KOPT-K1 (cell line): ENCODE data around the gene KRT13.

ENCODE experiments used
- H3K27ac ChIP-seq: fragments of 200-600 bp; sonication (generic); 2 replicates; pipeline ENCODE4 v1.5.1; 2016; ENCODE audit warnings: antibody characterized with exemption, mild to moderate bottlenecking, low read depth, low read length; ENCODE audit not compliant: poor library complexity, severe bottlenecking
- H3K36me3 ChIP-seq: fragments of 200-600 bp; sonication (generic); 2 replicates; pipeline ENCODE4 v1.5.1; 2017; ENCODE audit warnings: antibody characterized with exemption, mild to moderate bottlenecking, low read length, moderate library complexity; ENCODE audit not compliant: insufficient read depth
- H3K9me3 ChIP-seq: fragments of 200-600 bp; sonication (generic); 2 replicates; pipeline ENCODE4 v1.5.1; 2017; ENCODE audit warnings: antibody characterized with exemption, low read length, mild to moderate bottlenecking; ENCODE audit not compliant: insufficient read depth, poor library complexity, severe bottlenecking

KRT13 gene

DNA sequence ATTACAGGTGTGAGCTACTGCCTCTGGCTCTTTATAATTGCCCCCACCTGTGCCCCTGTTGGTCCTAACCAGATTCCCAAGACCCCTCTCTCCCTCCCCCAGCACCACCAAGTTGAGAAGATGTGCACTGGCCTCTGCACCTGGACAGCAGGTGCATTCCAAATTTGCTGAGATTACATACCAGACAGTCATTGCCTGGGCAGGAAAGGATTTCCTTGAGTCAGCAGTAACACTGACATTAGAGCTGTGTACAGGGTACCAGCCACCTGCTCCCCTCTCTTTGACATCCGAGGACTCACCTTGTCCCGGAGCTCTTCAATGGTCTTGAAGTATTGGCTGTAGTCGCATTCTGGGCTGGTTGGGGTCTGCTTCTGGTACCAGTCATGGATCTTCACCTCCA lies 12.6 kb upstream of the KRT13 start:
- no peaks in the 10 kb centered on the region for H3K36me3 ChIP-seq
- no peak overlapping the region for H3K27ac ChIP-seq
- H3K9me3 ChIP-seq: no peaks in the 10 kb centered on the region

GRCh38 chr17:41516830-41517283 lies 11.4 kb upstream of the KRT13 start:
- H3K36me3 ChIP-seq: no peaks in the 10 kb centered on the region
- no peak overlapping the region for H3K27ac ChIP-seq
- H3K9me3 ChIP-seq: no peaks in the 10 kb centered on the region

- Histone ChIP-seq H3K36me3 (no peaks in the 10 kb centered on the region), H3K9me3 (no peaks in the 10 kb centered on the region), H3K27ac (no peak overlapping the region)
Observed at GRCh38 chr17:41516147-41516829, 10.9 kb upstream of the KRT13 start.

GRCh38 chr17:41513168-41513547 lies 7.7 kb upstream of the KRT13 start:
- Histone ChIP-seq H3K36me3 (no peaks in the 10 kb centered on the region), H3K27ac (no peak overlapping the region), H3K9me3 (no peaks in the 10 kb centered on the region)

GRCh38 chr17:41512546-41513167 lies 7.2 kb upstream of the KRT13 start:
- Histone ChIP-seq H3K9me3 (no peaks in the 10 kb centered on the region), H3K27ac (no peak overlapping the region), H3K36me3 (no peaks in the 10 kb centered on the region)

DNA sequence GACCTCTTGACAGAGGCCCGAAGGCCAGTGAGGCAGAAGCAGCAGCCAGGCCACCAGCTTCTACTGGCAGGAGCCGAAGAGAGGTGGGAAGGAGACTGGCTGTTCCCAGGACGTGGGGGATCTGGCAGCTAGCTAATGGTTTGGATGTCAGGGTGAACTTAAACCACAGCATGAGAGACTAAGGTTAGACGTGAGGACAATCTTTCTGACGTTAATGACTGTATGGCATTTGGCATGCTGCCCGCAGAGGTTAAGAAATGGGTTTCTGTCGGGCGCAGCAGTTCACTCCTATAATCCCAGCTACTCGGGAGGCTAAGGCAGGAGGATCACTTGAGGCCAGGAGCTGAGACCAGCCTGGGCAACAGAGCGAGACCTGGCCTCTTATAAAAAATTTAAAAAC lies 6.3 kb upstream of the KRT13 start:
- Histone ChIP-seq H3K36me3 (no peaks in the 10 kb centered on the region), H3K9me3 (no peaks in the 10 kb centered on the region), H3K27ac (no peak overlapping the region)

DNA sequence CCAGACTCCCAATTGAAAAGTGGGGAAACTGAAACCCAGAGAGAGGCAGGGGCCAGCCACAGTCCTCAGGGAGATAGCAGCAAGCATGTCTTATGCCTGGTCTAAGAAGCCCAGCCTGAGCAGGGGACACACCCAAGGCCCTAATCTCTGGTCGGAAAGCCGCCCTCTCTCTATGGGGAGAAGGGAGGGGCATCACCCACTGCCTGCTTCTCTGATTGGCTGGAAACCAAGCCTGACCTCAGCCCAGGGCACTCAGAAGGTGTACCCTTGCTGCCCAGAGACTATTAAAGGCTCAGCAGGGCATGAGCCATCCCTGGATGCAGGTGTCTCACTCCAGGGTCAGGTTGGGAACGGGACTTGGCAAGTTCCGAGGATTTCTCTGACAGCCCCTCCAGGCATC lies 5.7 kb upstream of the KRT13 start:
- Histone ChIP-seq H3K36me3 (no peaks in the 10 kb centered on the region), H3K9me3 (no peaks in the 10 kb centered on the region), H3K27ac (no peak overlapping the region)

GRCh38 chr17:41510251-41511065 lies 5.0 kb upstream of the KRT13 start:
- Histone ChIP-seq H3K36me3 (no peaks in the 10 kb centered on the region), H3K27ac (no peak overlapping the region), H3K9me3 (no peaks in the 10 kb centered on the region)

DNA sequence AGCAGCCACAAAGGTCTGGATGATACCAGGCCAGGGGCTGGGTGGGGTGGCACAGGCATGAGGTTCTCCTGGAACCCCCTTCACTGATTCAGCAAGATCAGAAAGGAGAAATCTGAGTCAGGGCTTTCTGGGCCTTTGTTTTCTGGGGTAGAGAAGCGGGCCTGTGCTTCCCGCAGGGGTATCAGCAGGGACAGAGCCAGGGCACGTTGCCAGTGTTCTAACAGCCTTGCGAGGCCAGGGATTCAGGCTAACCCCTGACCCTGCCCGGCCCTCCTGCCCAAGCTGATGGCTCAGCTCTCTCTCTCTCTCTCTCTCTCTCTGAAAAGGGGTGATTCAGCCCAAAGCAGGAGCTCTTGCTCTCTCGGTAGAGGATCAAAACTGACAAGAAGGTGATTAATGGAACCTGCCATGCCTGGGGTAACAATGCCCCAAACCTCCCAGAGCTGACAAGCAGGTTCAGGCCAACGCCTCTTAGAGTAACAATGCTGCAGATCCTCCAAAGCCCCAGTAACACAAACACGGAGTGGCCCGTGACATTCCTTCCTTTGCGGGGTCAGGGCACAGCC lies 2.0 kb upstream of the KRT13 start:
- no peaks in the 10 kb centered on the region for H3K9me3 ChIP-seq
- no peak overlapping the region for H3K27ac ChIP-seq
- no peaks in the 10 kb centered on the region for H3K36me3 ChIP-seq

DNA sequence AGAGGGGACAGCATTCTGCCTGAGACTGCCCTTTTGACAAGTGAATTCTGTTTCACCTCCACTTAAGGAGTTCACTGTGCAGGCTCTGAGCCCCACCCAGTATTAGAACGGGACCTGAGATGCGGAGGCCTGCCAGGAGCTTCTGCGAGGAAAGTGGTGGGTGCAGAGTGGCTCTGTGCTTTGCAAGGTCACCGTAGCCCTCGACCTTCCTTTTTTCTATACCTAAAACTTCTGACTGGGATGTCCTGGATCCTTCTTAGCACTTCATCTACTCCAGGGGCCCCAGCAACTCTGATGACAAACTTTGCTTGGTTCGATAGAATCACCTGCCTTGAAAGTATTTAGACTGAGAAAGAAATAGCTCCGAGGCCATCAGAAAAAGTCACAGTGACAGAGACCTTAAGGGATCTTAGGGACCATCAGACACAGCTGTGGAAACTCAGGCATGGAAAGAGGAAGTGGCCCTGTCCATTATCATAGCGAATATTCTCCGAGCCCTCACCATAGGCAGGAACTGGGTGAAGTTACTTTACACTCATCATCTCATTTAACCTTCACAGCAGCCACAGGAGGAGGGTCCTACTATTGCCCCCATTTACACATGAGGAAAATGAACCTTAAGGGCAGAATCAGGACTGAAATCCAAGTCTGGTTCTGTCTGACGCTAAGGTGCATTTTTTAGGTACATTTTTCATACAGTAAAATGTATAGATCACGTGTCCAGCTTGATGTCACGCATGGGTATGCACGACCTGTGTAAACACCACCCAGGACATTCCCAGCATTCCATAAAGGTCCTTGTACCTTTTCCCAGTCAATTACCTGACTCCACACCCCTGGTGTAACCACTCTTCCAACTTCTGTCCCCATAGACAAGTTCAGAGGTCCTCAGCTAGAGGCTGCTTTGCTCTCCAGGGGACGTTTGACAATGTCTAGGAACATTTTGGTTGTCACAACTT lies 676 bp upstream of the KRT13 start:
- Histone ChIP-seq H3K36me3 (no peaks in the 10 kb centered on the region), H3K9me3 (no peaks in the 10 kb centered on the region), H3K27ac (no peak overlapping the region)

DNA sequence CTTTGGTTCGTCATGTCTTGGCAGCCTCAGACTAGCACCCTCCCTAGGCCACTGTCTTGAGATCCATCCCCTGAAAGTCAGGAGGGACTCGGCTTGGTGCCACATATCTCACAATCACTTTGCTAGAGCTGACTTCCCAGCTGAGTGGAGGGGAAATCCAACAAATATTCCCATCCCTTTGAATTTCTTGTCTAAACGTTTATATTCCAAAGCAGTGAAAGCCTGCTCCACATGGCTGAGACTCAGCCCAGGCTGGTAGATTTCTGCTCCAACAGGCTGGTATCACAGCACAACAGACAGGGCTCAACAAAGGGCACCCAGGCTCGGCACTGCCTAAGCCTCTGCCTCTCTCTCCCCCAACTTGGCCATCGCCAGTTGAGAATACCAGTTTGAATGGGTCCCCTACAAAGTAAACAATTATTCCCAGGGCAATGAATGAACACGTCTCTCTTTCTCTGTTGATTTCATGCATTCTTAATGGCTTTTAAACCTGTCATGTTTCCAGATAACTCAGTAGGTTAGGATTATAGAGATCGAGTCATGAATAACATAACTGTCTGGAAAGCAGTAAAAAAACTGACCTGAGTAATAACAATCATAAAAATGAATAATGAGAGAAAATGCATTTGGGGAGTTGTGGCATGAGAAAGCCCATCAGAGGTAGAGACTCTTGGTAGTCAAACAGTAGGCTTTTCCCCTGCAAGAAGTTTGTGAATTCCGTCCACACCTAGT lies 1.0 kb downstream of the KRT13 start:
- Histone ChIP-seq H3K36me3 (no peaks in the 10 kb centered on the region), H3K27ac (no peak overlapping the region), H3K9me3 (no peaks in the 10 kb centered on the region)

GRCh38 chr17:41503202-41503601 lies 2.2 kb downstream of the KRT13 start:
- no peak overlapping the region for H3K27ac ChIP-seq
- H3K36me3 ChIP-seq: no peaks in the 10 kb centered on the region

DNA sequence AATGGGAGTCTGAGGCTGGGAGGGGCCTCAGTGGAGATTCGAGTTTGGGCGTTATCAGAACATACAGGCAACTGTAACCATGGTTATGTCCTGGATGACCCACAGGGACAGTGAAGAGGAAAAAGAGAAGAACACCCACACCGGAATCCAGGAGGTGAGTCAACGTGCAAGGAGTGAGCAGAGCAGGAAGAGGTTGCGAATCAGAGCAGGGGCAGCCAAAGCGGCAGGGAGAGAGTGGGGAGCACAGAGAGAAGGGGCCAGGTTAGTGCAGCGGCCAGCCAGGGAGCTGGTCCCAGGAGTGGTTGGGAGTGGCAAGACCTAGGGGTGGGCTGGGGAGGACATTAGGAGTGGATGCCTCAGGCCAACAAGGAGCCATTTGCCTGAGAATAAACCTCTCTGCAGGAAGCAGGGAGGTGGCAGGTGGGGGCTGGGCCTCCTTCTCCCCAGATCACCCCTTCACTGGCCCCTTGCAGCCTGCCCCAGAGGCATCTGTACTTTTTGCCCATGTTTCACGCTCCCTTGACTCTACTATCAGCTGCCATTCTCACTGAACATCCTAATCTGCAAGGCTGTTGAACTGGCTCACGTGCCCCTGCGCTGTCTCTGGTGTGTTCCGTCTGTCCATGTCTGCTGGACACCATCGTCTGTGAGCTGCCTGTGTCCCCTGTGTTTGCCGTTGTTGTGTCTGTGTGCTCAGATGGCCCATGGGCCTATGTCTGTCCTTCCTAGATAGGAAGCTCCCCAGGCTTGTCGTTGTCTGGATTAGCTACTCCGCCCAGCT lies 5.1 kb downstream of the KRT13 start:
- H3K36me3 ChIP-seq: no peaks in the 10 kb centered on the region
- H3K27ac ChIP-seq: no peak overlapping the region
- no peaks in the 10 kb centered on the region for H3K9me3 ChIP-seq

More at GRCh38 chr17:41503202-41503601, 2.2 kb downstream of the KRT13 start:
- no peaks in the 10 kb centered on the region for H3K9me3 ChIP-seq
